Neutrophil (primary cell): Measurements from ENCODE around the gene HNRNPR.
"Not testable (repeated sequence)": the region's sequence is repeated elsewhere in the genome, so short reads cannot be mapped to it uniquely, and the experiment has no call there.

Experiments used
- H3K27ac ChIP-seq: fragments of 200-600 bp; sonication (generic); 2 replicates; pipeline ENCODE4 v1.5.1; 2016; ENCODE audit warnings: mild to moderate bottlenecking, moderate library complexity
- H3K27me3 ChIP-seq: fragments of 200-600 bp; sonication (generic); 2 replicates; pipeline ENCODE4 v1.6.0; 2016; ENCODE audit warnings: mild to moderate bottlenecking
- H3K36me3 ChIP-seq: fragments of 200-600 bp; sonication (generic); 2 replicates; pipeline ENCODE4 v1.5.1; 2017
- H3K4me1 ChIP-seq, 2 experiments: fragments of 200-600 bp in 1 of 2; sonication (generic) in 1 of 2; 1 replicate in 1 of 2; 2 replicates in 1 of 2; pipeline versions ENCODE4 v1.5.1 to v1.6.1; 2013 to 2016; ENCODE audit warnings: low read depth in 1 of 2, low read length in 1 of 2, mild to moderate bottlenecking in 1 of 2, moderate library complexity in 1 of 2; ENCODE audit not compliant: control insufficient read depth in 1 of 2, insufficient read depth in 1 of 2
- H3K4me3 ChIP-seq, 2 experiments: fragments of 200-600 bp in 1 of 2; sonication (generic) in 1 of 2; 1 replicate in 1 of 2; 2 replicates in 1 of 2; pipeline ENCODE4 v1.5.1; 2013 to 2016; ENCODE audit warnings: low read depth in 1 of 2, low read length in 1 of 2, mild to moderate bottlenecking in 1 of 2, moderate library complexity in 1 of 2
- H3K9me3 ChIP-seq: fragments of 200-600 bp; sonication (generic); 2 replicates; pipeline ENCODE4 v1.5.1; 2016
- CTCF ChIP-seq: fragments of 200-600 bp; sonication (generic); IDR thresholded peaks from 2 replicates; pipeline ENCODE4 v1.5.1; 2016; ENCODE audit warnings: antibody characterized with exemption

HNRNPR gene

GRCh38 chr1:23385119-23385621, 41.1 kb upstream of the HNRNPR start:
- H3K4me3 ChIP-seq: no peak overlapping the region
- no peak for TF ChIP-seq CTCF
- no peak overlapping the region for H3K27ac ChIP-seq
- no peaks in the 10 kb centered on the region for H3K27me3 ChIP-seq
- no peaks in the 10 kb centered on the region for H3K36me3 ChIP-seq
- no peaks in the 10 kb centered on the region for H3K4me1 ChIP-seq
- no peaks in the 10 kb centered on the region for H3K9me3 ChIP-seq

- Histone ChIP-seq H3K4me3 (no peak overlapping the region), H3K36me3 (no peaks in the 10 kb centered on the region), H3K27ac (no peak overlapping the region), H3K27me3 (no peaks in the 10 kb centered on the region), H3K4me1 (no peaks in the 10 kb centered on the region), H3K9me3 (no peaks in the 10 kb centered on the region)
- no peak for TF ChIP-seq CTCF
Observed at GRCh38 chr1:23384312-23385058, 40.4 kb upstream of the HNRNPR start.

GRCh38 chr1:23383577-23384311, 39.7 kb upstream of the HNRNPR start:
- Histone ChIP-seq H3K4me1 (no peaks in the 10 kb centered on the region), H3K36me3 (no peaks in the 10 kb centered on the region), H3K4me3 (no peak overlapping the region), H3K9me3 (no peaks in the 10 kb centered on the region), H3K27ac (no peak overlapping the region), H3K27me3 (no peaks in the 10 kb centered on the region)
- TF ChIP-seq CTCF: no peak

GRCh38 chr1:23381233-23381885, 37.3 kb upstream of the HNRNPR start:
- Histone ChIP-seq H3K4me3 (no peak overlapping the region), H3K27ac (no peak overlapping the region), H3K36me3 (no peaks in the 10 kb centered on the region), H3K27me3 (no peaks in the 10 kb centered on the region), H3K9me3 (no peaks in the 10 kb centered on the region), H3K4me1 (no peaks in the 10 kb centered on the region)
- TF ChIP-seq CTCF: no peak

- no peaks in the 10 kb centered on the region for H3K9me3 ChIP-seq
- no peaks in the 10 kb centered on the region for H3K27me3 ChIP-seq
- H3K27ac ChIP-seq: no peak overlapping the region
- no peak overlapping the region for H3K4me3 ChIP-seq
- TF ChIP-seq CTCF: no peak
- no peaks in the 10 kb centered on the region for H3K4me1 ChIP-seq
- no peaks in the 10 kb centered on the region for H3K36me3 ChIP-seq
Observed at GRCh38 chr1:23380719-23381118, 36.6 kb upstream of the HNRNPR start.

- not testable (repeated sequence) for H3K9me3 ChIP-seq, H3K36me3 ChIP-seq, H3K27ac ChIP-seq, H3K4me3 ChIP-seq, H3K4me1 ChIP-seq, H3K27me3 ChIP-seq
Observed at GRCh38 chr1:23380236-23380635, 36.2 kb upstream of the HNRNPR start.
